ENCODE results near the gene ATP5F1C.

ATP5F1C gene

DNA sequence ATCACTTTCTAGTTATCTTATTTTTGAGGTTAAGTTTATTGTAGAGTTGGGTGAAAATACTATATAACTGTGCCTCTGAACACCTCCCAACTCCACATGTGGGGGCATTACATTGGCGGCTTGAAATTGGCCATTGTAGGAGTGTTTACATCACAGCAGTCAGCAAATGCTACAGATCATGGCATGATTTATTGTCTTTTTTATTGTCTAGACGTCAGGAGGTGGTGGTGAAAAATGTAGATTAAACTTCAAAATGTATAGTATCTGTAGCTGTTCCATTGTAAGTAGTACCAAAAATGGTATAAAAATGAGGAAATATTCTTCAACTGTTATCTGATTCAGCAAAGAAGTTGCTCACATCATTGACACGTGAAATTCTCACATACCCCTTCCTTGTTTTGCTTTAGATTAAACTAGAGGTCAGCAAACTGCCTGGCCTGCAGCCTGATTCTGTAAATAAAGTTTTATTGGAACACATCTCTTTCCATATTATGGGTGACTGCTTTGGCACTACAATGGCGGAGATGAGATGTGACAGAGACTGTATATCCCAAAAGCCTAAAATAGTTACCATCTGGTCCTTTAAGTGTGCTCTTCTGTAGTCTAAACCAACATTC lies 65.4 kb downstream of the ATP5F1C start:
- DNase-seq: no peak

DNA sequence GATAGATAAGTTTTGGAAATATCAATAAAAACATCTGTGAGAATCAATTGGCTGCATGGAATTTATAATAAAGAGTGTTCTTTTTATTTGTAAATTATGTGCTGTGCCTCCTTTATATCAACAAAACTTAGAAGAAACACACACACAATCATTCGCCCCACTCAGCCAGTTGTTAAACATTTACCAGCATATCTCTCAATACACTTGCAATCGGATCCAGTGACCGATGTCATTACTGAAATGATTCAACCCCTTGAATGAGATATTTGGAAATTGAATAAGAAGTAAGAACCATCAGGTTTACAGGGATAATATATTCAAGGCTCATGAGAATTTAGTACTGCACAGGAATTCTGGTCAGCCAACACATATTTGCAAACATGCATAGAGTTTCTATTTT lies 65.9 kb downstream of the ATP5F1C start:
- no peak for DNase-seq

GRCh38 chr10:7855205-7855604 lies 67.2 kb downstream of the ATP5F1C start:
- no peak for DNase-seq

DNA sequence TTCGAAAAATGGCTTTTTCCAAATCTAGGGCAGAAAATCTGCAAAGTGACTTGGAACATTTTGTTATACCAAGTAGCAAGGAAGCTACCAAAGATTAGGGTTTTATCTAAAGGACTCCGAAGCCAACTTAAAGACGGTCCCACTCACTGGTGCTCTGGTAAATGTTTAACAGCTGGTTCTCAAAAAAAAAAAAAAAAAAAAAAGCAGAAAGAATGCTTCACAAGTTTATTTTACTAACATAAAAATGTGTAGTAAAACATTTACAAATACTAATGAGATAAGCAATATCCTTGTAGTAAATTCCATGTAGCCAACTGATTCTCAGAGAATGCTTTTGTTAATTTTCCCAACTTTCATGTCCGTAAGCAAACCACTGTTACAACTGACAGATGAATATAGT lies 68.7 kb downstream of the ATP5F1C start:
- no peak for DNase-seq

DNA sequence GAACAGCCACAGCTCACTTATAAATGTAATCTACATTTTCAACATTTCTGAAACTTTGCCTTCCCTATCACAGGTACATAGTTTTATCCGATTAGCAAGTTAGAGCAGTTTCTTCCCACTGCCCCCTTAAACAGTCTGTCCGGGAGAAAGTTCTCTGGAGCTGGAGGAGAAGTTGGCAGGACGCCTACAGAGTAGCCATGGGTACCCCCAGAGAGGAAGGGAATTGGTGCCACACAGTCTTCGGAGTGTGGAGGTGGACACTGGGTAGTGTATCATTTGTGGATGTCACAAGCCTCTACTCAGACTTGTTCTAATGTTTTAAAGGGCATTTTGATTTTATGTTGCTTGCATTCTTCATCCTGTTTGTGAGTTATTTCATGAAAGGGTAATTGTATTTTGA lies 69.3 kb downstream of the ATP5F1C start:
- DNase-seq: no peak
